NK-92 (cell line): ENCODE data around the gene PLIN5.

Experiments used
- DNase-seq: peaks from one replicate; lab custom pipeline; 2025; ENCODE audit not compliant: unreplicated experiment; lab: John Stamatoyannopoulos, UW

PLIN5 gene, protein sequence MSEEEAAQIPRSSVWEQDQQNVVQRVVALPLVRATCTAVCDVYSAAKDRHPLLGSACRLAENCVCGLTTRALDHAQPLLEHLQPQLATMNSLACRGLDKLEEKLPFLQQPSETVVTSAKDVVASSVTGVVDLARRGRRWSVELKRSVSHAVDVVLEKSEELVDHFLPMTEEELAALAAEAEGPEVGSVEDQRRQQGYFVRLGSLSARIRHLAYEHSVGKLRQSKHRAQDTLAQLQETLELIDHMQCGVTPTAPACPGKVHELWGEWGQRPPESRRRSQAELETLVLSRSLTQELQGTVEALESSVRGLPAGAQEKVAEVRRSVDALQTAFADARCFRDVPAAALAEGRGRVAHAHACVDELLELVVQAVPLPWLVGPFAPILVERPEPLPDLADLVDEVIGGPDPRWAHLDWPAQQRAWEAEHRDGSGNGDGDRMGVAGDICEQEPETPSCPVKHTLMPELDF

GRCh38 chr19:4534836-4535658 is at the start of gene PLIN5:
TSS of gene PLIN5 (minus strand) at chr19:4535224. CDS start at chr19:4534074, 1,150 bp downstream.
- DNase-seq, result no peak

DNA sequence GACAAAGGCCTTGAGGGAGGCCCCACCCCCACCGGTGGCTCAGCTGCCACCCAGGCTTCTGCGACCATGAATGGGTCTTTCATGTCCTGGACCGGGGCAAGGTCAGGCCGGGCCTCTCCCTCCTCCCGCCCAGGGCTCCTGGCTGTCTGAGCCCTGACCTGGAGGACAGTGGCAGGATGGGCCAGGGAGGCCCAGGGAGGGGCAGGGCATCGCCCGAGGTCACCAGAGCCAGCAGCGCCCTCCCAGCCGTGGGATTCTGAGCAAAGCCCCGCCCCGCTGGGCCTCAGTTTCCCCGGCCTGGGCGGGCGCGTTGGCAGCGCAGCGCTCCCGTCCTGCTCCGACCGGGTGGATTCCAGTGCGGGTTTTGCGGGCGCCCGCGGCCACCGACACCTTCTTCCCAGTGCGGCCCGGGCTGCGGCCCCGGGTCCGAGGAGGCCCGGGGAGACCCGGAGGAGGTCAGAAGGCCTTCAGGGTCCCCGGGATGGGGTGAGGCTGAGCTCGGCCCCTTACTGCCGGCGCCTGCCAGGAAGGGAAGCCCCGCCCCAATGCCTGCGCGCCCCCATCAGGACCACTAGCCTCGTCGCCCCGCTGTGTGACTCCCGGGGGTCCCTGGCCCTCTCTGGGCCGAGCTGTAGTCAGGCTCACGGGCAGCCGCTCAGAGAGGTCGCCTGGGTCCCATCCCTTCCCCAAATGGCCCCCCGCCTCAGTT is 49.1 kb upstream of the PLIN5 start:
- DNase-seq, result no peak

- DNase-seq, result no peak
Observed at GRCh38 chr19:4582980-4583842, 48.2 kb upstream of the PLIN5 start.

DNA sequence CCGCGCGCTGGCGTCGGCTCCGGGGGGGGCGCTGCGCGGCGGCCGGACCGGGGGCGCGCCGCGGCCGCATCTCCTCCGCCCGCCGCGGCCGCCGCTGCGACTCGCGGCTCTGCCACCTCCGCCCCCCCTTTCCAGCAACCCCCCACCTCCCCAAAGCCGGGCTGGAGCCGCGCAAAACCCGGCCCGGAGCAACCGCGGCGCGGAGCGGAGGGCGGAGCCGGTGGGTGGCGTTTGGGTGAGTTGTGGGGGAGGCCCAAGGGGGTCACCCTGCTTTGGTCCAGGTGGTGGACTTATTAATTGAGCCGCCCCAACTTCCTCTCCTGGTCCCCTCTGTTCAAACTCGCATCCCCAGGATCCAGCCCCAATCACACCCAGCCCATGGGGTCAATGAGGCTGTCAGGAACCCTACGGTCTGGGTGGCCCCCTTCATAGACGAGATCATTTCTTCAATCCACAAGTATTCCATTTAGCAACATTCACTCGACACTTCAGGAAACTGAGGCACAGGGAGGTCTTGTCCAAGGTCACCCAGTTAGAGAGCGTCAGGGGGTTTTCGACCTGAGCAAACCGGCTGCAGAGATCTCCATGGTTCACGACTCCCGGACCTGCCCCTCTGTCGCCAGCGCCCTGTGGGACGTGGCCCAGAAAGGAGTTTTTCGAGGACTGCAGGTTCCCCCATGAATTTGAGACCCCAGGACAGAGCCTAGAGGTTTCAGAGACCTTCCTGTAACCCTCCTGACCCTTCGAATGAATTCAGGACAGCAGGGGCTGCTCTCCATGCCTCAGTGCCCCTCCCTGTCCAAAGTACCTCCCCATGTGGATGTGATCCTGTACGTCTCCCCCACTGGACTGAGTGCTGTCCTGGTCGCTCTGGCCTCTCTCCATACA is 46.9 kb upstream of the PLIN5 start:
- DNase-seq, result no peak

GRCh38 chr19:4580961-4581665 is 46.1 kb upstream of the PLIN5 start:
- no peak for DNase-seq

- no peak for DNase-seq
Observed at GRCh38 chr19:4580021-4580901, 45.2 kb upstream of the PLIN5 start.

- no peak for DNase-seq
Observed at GRCh38 chr19:4579389-4579788, 44.4 kb upstream of the PLIN5 start.

- DNase-seq, result no peak
Observed at GRCh38 chr19:4578552-4579248, 43.7 kb upstream of the PLIN5 start.

- DNase-seq, result no peak
Observed at GRCh38 chr19:4577020-4577782, 42.2 kb upstream of the PLIN5 start.

DNA sequence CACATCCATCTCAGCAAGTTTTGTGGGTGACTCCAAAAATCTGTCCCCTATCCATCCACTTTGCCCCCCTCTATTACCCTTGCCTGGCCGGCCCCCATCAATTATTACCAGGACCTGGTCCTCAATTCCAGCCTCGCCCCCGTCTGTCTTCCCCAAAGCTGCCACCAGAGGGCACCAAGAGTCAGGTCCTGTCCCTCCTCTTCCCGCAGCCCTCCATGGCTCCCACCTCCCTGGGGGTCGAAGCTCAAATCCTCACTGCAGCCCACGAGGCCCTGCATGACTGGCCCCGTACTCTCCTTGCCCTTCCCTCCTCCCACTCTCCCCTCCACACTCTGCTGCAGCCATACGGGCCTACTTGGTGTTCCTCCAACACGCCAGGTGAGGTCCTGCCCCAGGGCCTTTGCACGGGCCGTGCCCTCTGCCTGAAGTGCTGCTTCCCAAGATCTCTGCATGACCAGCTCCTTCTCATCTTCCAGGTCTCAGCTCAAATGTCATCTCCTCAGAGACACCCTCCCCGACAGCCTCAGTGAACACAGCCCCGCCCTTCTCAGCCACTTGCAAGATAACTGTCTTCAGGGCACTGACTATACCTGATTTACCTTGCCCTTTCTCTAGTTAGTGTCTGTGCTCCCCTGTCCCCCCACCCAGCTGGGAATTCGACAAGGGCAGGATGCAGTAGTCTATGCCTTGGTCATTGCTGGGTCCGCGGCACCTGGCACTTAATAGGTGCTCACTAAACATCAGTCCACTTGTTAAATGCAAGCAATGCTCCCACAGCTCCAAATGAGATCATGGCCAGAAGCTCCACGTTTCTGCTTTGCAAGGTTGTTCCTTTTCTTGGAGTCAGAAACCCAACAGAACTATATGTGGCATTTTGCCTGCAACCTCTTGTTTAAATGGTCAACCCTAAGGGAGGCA is 41.3 kb upstream of the PLIN5 start:
- no peak for DNase-seq

DNA sequence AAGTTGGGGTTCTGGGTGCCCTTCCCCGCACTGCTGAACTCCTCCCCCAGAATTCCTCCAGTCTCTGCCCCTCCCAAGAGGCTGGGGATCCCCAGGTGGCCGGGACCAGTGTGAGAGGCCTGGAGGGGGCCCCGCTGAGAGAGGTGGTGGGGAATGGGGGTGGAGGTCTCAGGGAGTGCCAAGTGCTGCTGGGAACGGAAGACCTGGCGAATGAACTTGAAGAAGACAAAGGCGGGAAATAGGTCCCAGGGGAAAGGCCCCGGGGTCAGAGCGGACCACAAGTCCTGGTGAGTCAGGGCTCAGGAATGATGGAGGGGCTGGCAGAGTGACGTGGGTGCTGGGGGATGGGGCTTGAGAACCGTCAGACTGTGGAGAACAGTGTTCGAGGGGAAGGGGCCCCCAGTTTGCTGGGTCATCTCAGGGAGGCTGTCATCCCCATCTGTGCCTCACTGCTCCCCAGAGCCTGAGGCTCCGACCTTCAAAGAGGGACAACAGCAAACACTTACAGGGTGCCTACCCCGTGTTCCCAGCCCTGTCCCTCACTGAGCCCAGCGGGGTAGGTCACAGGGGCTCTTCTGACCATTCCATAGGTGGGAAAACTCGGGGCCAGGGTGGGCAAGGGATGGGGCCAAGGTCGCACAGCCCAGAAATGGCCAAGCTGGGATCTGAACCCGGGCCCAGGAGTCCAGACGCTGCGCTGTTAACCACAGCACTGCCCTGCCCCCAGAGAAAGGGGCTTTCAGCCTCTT is 40.4 kb upstream of the PLIN5 start:
- DNase-seq, result no peak

DNA sequence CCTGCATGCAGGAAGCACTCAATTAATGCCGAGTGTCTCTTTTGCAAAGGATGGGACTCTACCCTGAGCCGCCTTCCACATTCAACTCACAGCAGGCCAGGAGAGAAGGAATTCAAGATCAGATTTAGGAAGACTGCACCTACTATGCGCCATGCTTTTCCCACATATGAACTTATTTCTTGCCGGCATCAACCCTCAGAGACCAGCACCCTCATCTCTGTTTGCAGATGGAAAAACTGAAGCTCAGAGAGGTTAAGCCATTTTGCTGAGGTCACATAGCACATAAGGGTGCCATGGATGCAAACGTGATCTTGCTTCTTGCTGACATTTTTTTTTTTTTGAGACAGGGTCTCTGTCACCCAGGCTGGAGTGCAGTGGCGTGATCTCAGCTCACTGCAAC is 38.7 kb upstream of the PLIN5 start:
- DNase-seq, result no peak

GRCh38 chr19:4571305-4571917 is 36.4 kb upstream of the PLIN5 start:
- DNase-seq, result no peak

GRCh38 chr19:4570916-4571304 is 35.9 kb upstream of the PLIN5 start:
- DNase-seq, result no peak
